DND-41 (cell line): Measurements from ENCODE around the gene FBXL13.
"Not testable (repeated sequence)": the region's sequence is repeated elsewhere in the genome, so short reads cannot be mapped to it uniquely, and the experiment has no call there.

Experiments
- ATAC-seq: fragments of 200-7000 bp; cut with Tn5 transposase; 3 replicates; pipeline ENCODE4 v1.9.1; 2021; ENCODE audit warnings: low read depth; ENCODE audit not compliant: insufficient read depth
- DNase-seq: peaks from one replicate; pipeline ENCODE4 v3.0.0-alpha.2; 2020
- H2AFZ ChIP-seq: 2 replicates; pipeline ENCODE4 v1.6.0; 2012; ENCODE audit warnings: low read depth, low read length
- H3K27ac ChIP-seq: 2 replicates; pipeline ENCODE4 v1.5.1; 2012; ENCODE audit warnings: low read length, inconsistent platforms
- H3K27me3 ChIP-seq: fragments of 200-600 bp; sonication (generic); 2 replicates; pipeline ENCODE4 v1.6.0; 2012; ENCODE audit warnings: low read length, mild to moderate bottlenecking, inconsistent platforms; ENCODE audit not compliant: insufficient read depth, poor library complexity
- H3K36me3 ChIP-seq: 2 replicates; pipeline ENCODE4 v1.5.1; 2012; ENCODE audit warnings: low read length, inconsistent platforms; ENCODE audit not compliant: insufficient read depth
- H3K4me1 ChIP-seq: 2 replicates; pipeline ENCODE4 v1.5.1; 2012; ENCODE audit warnings: mild to moderate bottlenecking, low read length; ENCODE audit not compliant: insufficient read depth
- H3K4me2 ChIP-seq: 2 replicates; pipeline ENCODE4 v1.6.0; 2012; ENCODE audit warnings: mild to moderate bottlenecking, moderate library complexity, low read length, inconsistent platforms; ENCODE audit not compliant: insufficient read depth
- H3K4me3 ChIP-seq, 2 experiments: fragments of 200-600 bp in 1 of 2; shearing (Covaris generic) in 1 of 2; 2 replicates each; pipeline ENCODE4 v1.5.1; 2012 to 2016; ENCODE audit warnings: inconsistent platforms in 2 of 2, low read length in 2 of 2, mild to moderate bottlenecking in 2 of 2, low read depth in 1 of 2, moderate library complexity in 1 of 2
- H3K79me2 ChIP-seq: 2 replicates; pipeline ENCODE4 v1.6.0; 2012; ENCODE audit warnings: low read length, inconsistent platforms; ENCODE audit not compliant: insufficient read depth
- H3K9ac ChIP-seq: 2 replicates; pipeline ENCODE4 v1.6.0; 2012; ENCODE audit warnings: low read depth, mild to moderate bottlenecking, inconsistent platforms, low read length, moderate library complexity
- H3K9me3 ChIP-seq: 2 replicates; pipeline ENCODE4 v1.5.1; 2012; ENCODE audit warnings: low read length, moderate library complexity, mild to moderate bottlenecking, inconsistent platforms; ENCODE audit not compliant: insufficient read depth, severe bottlenecking
- H4K20me1 ChIP-seq: 2 replicates; pipeline ENCODE4 v1.6.0; 2012; ENCODE audit warnings: low read length; ENCODE audit not compliant: insufficient read depth
- CTCF ChIP-seq: IDR thresholded peaks from 2 replicates; pipeline ENCODE4 v1.5.1; 2012; ENCODE audit warnings: borderline replicate concordance, low read length, moderate library complexity, mild to moderate bottlenecking; ENCODE audit not compliant: poor library complexity, severe bottlenecking; ENCODE audit errors: extremely low read depth
- EZH2 ChIP-seq: IDR thresholded peaks from 3 replicates; pipeline ENCODE4 v1.6.1; 2012; ENCODE audit warnings: borderline replicate concordance, low read depth, mild to moderate bottlenecking, moderate library complexity, low read length, inconsistent platforms; ENCODE audit not compliant: severe bottlenecking

FBXL13 gene

GRCh38 chr7:103051519-103051918 is 23.1 kb downstream of the FBXL13 start:
- Histone ChIP-seq H4K20me1 (no peaks in the 10 kb centered on the region), H3K79me2 (no peaks in the 10 kb centered on the region), H3K27me3 (no peaks in the 10 kb centered on the region), H3K4me1 (no peaks in the 10 kb centered on the region), H3K36me3 (no peaks in the 10 kb centered on the region; the same call in 1 of the 2 replicates), H2AFZ (no peak overlapping the region), H3K9ac (no peak overlapping the region), H3K4me2 (no peak overlapping the region), H3K27ac (no peak overlapping the region), H3K9me3 (peaks cover 21% of the 10 kb centered on the region), H3K4me3 (no peak overlapping the region)
- DNase-seq (no peak), ATAC-seq (no peak)
- no peak for TF ChIP-seq EZH2
- no peak for TF ChIP-seq CTCF

GRCh38 chr7:103048833-103049232 is 25.8 kb downstream of the FBXL13 start:
- Histone ChIP-seq H3K36me3 (no peaks in the 10 kb centered on the region; the same call in 1 of the 2 replicates), H3K4me2 (no peak overlapping the region), H3K79me2 (no peaks in the 10 kb centered on the region), H3K4me1 (no peaks in the 10 kb centered on the region), H3K4me3 (no peak overlapping the region), H3K9me3 (peaks cover 21% of the 10 kb centered on the region), H3K27ac (no peak overlapping the region), H4K20me1 (no peaks in the 10 kb centered on the region), H3K27me3 (no peaks in the 10 kb centered on the region), H3K9ac (no peak overlapping the region), H2AFZ (no peak overlapping the region)
- ATAC-seq (no peak), DNase-seq (no peak)
- TF ChIP-seq EZH2 (no peak), CTCF (no peak)

GRCh38 chr7:103041815-103042214 is 32.8 kb downstream of the FBXL13 start:
- not testable (repeated sequence) for H3K9ac ChIP-seq, H3K4me2 ChIP-seq, H3K9me3 ChIP-seq, H3K27me3 ChIP-seq, ATAC-seq, H3K27ac ChIP-seq, H3K79me2 ChIP-seq, DNase-seq, H3K4me3 ChIP-seq, H2AFZ ChIP-seq, H4K20me1 ChIP-seq, H3K4me1 ChIP-seq, H3K36me3 ChIP-seq

- H2AFZ ChIP-seq, H3K9ac ChIP-seq, H3K4me2 ChIP-seq, H3K36me3 ChIP-seq, H3K4me1 ChIP-seq, H3K79me2 ChIP-seq, ATAC-seq, H4K20me1 ChIP-seq, DNase-seq, H3K9me3 ChIP-seq, H3K27me3 ChIP-seq, H3K4me3 ChIP-seq, H3K27ac ChIP-seq: not testable (repeated sequence)
These were observed 36.5 kb downstream of the FBXL13 start for GRCh38 chr7:103037823-103038739.
